NCI-H146 treated with DMSO at 0.1 percent for 48 hours (cell line): ENCODE results near the gene PTDSS2.

Experiments
- DNase-seq: peaks from one replicate; lab custom pipeline; 2025; ENCODE audit not compliant: unreplicated experiment; lab: John Stamatoyannopoulos, UW

Gene PTDSS2

GRCh38 chr11:488579-488978 is 38.5 kb downstream of the PTDSS2 start:
- DNase-seq, result no peak

GRCh38 chr11:488992-489391 is 38.9 kb downstream of the PTDSS2 start:
- DNase-seq, result no peak

- DNase-seq, result no peak
Measured at GRCh38 chr11:489610-490185, 39.6 kb downstream of the PTDSS2 start.

GRCh38 chr11:490186-490929 is 40.3 kb downstream of the PTDSS2 start:
- DNase-seq, result no peak

- no peak for DNase-seq
Measured at GRCh38 chr11:490930-491260, 40.8 kb downstream of the PTDSS2 start.

- DNase-seq, result no peak
Measured at GRCh38 chr11:491358-491757, 41.3 kb downstream of the PTDSS2 start.

- DNase-seq, result peak; percentile 11
Measured at GRCh38 chr11:492427-493226, 42.5 kb downstream of the PTDSS2 start.

DNA sequence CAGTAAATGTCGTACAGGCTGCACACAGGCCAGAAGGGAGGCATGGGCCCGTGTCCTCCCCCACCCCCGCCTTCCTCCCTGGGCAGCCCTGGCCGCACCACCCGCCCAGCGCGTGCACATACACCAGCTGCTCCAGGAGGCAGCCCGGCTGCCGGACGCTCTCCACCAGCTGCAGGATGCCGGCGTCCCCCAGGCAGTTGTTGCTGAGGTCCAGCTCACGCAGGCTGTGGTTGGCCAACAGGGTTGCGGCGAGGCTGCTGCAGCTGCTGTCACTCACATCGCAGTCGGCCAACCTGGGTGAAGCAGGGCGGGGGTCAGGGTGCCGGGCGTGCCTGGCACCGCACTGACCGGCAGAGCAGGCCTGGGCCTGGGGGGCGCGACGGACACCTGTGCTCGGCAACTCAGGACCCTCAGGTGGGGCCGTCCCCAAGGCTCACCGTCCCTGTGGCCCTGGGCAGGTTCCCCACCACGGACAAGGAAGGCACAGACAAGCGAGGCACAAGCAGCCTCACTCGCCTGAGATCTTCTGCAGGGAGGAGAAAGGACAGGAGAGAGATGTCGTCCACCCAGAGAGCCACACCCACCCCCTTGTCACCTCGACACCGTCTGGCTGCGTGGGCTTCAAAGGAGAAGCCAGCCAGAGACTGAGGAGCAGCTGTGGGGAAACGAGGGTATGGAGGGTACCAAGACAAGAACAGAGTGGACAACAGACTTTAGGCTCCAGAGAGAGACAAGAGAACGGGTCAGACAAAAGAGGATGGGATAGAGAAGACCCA is 44.9 kb downstream of the PTDSS2 start:
- DNase-seq, result no peak

- no peak for DNase-seq
Measured at GRCh38 chr11:495537-495931, 45.5 kb downstream of the PTDSS2 start.

DNA sequence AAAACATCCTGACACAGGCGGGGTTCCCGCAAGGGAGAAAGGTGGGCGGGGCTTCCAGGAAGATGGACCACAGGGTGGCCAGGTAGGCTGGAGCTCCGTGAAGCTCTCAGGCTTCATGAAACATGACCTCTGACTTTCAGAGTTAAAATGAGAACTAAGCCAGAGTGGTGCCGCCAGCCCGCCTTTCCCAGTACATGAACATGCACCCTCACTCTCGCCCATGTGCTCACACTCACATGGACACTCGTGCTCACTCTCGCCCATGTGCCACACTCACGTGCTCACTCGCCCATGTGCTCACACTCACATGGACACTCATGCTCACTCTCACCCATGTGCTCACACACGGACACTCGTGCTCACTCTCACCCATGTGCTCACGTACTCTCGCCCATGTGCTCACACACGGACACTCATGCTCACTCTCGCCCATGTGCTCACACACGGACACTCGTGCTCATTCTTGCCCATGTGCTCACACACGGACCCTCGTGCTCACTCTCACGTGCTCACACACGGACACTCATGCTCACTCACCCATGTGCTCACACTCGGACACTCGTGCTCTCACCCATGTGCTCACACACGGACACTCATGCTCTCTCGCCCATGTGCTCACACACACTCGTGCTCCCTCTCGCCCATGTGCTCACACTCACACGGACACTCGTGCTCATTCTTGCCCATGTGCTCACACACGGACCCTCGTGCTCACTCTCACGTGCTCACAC is 46.9 kb downstream of the PTDSS2 start:
- no peak for DNase-seq

DNA sequence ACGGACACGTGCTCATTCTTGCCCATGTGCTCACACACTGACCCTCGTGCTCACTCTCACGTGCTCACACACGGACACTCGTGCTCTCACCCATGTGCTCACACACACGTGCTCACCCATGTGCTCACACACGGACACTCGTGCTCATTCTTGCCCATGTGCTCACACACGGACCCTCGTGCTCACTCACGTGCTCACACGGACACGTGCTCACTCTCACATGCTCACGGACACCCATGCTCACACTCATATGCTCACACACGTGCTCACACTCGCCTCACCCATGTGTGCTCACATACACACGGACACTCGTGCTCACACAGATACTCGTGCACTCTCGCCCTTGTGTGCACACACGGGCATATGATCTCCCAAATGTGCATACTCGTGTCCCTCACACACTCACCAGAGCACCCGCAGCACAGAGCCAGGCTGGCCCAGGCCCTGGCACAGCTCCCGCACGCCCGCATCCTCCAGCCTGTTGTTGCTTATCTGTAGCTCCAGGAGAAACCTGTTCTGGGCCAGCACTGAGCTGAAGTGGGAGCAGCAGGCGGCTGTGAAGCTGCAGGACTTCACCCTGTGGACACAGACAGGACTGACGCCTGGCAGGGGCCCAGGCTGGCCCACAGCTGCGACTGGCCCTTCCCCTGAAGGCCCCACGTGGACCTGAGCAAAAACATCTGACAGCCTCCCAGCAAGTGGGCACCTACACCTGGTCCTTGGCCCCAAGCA is 47.7 kb downstream of the PTDSS2 start:
- no peak for DNase-seq

- no peak for DNase-seq
Measured at GRCh38 chr11:498297-499181, 48.5 kb downstream of the PTDSS2 start.

GRCh38 chr11:499201-500076 is 49.4 kb downstream of the PTDSS2 start:
- DNase-seq, result no peak

DNA sequence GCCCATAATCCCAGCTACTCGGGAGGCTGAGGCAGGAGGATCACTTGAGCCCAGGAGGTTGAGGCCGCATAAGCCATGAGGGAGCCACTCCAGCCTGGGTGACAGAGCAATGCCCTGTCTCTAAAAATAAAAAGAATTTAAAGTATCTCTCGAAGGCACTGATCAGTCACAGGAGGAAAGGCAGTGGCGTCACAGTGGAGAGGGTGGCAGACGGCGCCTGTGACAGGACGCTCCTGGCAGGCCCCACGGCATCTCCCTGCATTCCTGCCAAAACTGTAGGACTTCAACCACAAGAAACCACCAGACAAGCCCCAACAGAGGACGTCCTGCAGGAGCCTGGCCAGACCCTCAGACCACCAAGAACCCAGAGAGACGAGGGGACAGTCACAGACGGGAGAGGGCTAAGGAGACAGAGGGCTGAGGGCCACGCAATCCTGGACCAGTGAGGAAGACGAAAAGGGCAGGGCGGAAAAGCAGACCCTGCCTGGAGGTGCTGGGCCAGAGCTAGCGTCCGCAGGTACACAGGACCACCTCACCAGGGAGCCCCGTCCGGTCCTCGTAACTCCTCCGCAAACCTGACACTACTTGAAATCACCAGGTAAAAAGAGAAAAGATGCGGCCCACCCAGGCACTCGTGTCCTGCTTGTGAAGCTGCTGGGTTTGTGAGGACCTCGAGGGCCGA is 51.1 kb downstream of the PTDSS2 start:
- DNase-seq, result no peak

DNA sequence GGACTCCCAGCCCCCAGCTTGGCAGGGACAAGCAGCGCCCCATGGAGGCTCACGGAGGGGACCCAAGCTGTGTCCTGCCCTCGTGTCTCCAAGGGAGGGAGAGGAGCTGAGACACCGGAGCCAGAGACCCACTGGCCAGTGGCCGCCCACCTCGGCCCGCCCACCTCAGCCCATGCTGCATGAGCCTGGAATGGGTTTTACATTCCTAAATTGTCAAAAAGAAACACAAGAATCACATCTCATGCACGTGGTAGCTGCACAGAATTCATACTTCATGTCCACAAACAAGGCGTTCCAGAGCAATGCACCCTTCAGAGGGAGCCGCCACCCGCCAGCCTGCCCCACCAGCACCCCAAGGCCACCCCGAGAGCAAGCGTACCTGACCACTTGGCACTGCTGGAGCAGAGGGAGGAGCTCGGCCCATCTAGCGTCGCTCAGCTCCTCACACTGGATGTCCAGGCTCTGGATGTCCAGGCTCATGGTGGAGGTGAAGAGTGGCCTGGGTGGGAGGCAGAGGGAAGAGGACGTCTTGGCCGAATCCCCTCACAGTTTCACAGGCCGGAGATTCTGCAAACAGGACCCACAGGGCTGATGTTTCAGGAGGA is 51.7 kb downstream of the PTDSS2 start:
- no peak for DNase-seq

DNA sequence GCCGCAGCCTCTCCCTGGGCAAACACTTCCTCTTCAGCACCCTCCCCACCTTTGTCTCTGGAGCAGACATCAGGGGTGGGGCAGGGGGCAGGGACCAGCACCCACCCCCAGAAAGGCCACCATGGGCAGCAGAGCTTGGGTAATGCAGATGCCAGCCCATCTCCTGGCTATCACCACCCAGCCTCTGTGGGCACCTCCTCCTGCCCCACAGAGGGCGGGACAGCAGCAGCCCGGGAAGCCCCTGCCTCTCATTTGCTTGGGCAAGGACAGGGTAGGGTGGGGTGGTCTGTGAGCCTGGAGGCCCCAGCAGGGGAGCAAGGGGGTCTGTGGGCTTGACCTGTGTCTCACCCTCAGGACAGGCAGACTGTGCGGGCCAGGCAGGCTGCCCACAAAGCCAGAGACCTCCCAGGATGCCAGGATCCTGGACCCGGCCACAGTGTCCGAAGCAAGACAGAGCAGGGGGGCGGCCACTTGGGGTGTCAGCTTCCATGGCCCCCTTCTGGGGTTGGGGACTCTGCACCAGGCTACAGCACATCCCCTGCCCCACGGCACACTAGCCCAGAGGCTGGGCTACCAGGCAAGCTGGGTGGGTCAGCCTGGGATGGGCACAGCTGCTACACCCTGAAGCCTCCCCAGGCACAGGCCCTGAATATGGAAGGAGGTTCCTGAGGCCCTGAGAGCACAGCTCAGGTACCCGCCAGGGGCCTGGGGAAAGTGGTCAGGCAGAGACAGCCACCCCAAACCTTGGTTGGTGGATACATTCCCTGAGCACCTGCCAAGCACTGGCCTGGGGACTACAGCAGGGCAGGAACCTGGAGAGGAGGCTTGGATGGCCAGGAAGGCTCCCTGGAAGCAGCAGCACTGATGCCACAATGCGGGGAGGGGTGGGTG is 52.5 kb downstream of the PTDSS2 start:
- no peak for DNase-seq
